MV-4-11 (cell line): ENCODE results near the gene GPATCH11.

ENCODE experiments used
- DNase-seq: peaks from one replicate; lab custom pipeline; 2025; lab: John Stamatoyannopoulos, UW

The GPATCH11 gene

GRCh38 chr2:37083873-37084794, at the start of gene GPATCH11, which contains the start of gene HEATR5B:
GPATCH11 (plus strand) TSS chr2:37084518; CDS start chr2:37088382, 3,864 bp downstream.
HEATR5B (minus strand) TSS chr2:37084372; CDS start chr2:37083414, 958 bp downstream.
- peak; percentile 92 for DNase-seq

- DNase-seq: peak; percentile 51
Observed at GRCh38 chr2:37037771-37038170, 46.5 kb upstream of the GPATCH11 start.

- DNase-seq: no peak
Observed at GRCh38 chr2:37039580-37039979, 44.7 kb upstream of the GPATCH11 start.

- DNase-seq: no peak
Observed at GRCh38 chr2:37052600-37053332, 31.6 kb upstream of the GPATCH11 start.

- DNase-seq: no peak
Observed at GRCh38 chr2:37059841-37060240, 24.5 kb upstream of the GPATCH11 start.

- no peak for DNase-seq
Observed at GRCh38 chr2:37060446-37060845, 23.9 kb upstream of the GPATCH11 start.

- DNase-seq: no peak
Observed at GRCh38 chr2:37061013-37061711, 23.2 kb upstream of the GPATCH11 start.

- DNase-seq: no peak
Observed at GRCh38 chr2:37061776-37062175, 22.5 kb upstream of the GPATCH11 start.

- peak; percentile 23 for DNase-seq
Observed at GRCh38 chr2:37068686-37069085, 15.6 kb upstream of the GPATCH11 start.

GRCh38 chr2:37070931-37071330, 13.4 kb upstream of the GPATCH11 start:
- DNase-seq: no peak

GRCh38 chr2:37080266-37080665, 4.1 kb upstream of the GPATCH11 start:
- DNase-seq: peak; percentile 37

- peak; percentile 58 for DNase-seq
Observed at GRCh38 chr2:37080689-37081088, 3.6 kb upstream of the GPATCH11 start.

- no peak for DNase-seq
Observed at GRCh38 chr2:37084797-37085196, 479 bp downstream of the GPATCH11 start.

- DNase-seq: peak; percentile 46
Observed at GRCh38 chr2:37085731-37086147, 1.4 kb downstream of the GPATCH11 start.

- peak; percentile 85 for DNase-seq
Observed at GRCh38 chr2:37090019-37090477, 5.7 kb downstream of the GPATCH11 start.

GRCh38 chr2:37091873-37092272, 7.6 kb downstream of the GPATCH11 start:
- peak; percentile 56 for DNase-seq

GRCh38 chr2:37096568-37096967, 12.2 kb downstream of the GPATCH11 start:
- no peak for DNase-seq

GRCh38 chr2:37098416-37099118, 14.2 kb downstream of the GPATCH11 start:
- DNase-seq: no peak

GRCh38 chr2:37100054-37100453, 15.7 kb downstream of the GPATCH11 start:
- DNase-seq: no peak

- no peak for DNase-seq
Observed at GRCh38 chr2:37102588-37102987, 18.3 kb downstream of the GPATCH11 start.

GRCh38 chr2:37104178-37104577, 19.9 kb downstream of the GPATCH11 start:
- DNase-seq: no peak
